Fibroblast of skin of left biceps (primary cell): Measurements from ENCODE around the gene UPF1.

Source experiments
- DNase-seq, 2 experiments: peaks; one replicate each; pipeline ENCODE4 v3.0.0-alpha.2; 2013; ENCODE audit warnings: low read depth in 2 of 2

UPF1 gene

DNA sequence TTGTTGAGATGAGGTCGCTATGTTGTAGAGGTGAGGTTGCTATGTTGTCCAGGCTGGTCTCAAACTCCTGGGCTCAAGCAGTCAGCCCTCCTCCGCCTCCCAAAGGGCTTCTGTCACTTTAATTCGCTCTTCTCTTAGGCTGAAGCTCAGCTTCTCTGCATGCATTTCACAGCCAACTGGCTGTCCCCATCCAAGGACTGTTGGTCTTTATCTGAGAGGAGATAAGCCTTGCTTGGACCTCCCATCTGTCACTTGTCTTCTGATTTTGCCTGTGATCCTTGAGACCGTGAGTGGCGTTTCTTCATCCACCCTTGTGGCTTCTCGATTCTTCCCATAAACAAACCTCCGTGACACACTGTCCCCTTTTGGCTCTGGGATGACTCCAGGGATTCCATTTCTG is 39.8 kb downstream of the UPF1 start:
- no peak for DNase-seq

DNA sequence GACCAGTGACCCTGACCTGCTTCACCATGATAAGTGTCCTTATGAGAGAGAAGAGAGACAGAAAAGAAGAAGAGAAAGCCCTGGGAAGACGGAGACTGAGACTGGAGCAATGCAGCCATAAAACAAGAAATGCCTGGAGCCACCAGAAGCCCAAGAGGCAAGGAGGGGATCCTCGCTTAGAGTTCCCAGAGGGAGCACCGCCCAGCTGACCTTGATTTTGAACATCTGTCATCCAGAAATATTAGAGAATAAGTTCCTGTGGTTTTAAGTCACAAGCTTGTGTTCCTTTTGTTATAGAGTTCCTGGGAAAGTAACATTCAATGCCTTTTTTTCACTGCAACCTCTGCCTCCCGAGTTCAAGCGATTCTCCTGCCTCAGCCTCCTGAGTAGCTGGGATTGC is 44.0 kb downstream of the UPF1 start:
- no peak for DNase-seq

DNA sequence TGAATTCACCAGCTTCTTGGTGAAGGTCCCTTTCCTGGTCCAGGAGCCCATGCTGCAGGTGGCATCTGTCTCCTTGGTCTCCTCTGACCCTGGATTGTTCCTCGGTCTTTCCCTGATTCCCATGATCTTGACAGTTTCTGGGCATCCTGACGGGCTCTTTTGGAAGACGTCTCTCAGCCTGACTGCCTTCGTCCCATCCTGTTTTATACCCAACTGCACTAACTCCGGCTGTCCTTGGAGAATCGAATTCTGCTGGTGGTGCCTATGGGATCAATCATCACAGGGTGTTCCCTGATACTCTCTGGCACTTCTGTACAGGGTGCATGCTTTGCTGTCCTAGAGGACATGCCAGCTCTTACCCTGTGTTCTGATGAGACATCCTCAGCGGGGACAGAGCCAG is 45.1 kb downstream of the UPF1 start:
- DNase-seq: no peak

DNA sequence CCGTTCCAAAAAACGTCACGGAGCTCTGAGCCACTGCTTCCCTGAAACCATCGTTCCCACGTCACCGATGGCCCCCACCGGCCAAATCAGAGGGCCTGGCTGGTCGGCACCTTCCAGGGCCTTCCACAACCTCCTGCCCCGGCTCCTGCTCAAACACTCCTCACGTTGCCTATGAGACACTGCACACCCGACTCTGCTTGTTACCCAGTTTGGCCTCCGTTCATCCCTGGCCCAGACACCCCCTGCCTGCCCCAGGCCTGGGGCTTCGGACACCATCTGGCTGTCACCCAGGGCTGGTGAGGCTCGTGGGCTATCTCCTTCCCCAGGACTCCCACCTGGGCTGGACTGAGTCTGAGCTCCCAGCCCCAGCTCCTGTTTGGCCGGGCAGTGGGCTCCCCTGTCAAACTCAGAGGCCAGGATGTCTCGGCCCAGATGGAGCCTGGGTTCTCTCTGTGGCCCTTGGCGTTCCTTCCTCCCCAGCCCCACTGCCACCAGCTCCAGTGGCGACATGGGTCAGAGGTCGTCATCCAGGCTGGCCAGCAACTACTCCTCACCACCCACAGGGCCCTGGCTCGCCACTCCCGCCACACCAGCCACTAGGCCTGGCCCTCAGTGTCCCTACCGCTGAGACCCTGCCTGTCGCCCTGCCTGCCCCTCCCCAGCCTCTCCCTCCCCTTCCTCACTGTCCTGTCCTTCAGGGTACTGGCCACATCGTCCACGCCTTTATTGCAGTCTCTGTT is 46.5 kb downstream of the UPF1 start:
- no peak for DNase-seq

DNA sequence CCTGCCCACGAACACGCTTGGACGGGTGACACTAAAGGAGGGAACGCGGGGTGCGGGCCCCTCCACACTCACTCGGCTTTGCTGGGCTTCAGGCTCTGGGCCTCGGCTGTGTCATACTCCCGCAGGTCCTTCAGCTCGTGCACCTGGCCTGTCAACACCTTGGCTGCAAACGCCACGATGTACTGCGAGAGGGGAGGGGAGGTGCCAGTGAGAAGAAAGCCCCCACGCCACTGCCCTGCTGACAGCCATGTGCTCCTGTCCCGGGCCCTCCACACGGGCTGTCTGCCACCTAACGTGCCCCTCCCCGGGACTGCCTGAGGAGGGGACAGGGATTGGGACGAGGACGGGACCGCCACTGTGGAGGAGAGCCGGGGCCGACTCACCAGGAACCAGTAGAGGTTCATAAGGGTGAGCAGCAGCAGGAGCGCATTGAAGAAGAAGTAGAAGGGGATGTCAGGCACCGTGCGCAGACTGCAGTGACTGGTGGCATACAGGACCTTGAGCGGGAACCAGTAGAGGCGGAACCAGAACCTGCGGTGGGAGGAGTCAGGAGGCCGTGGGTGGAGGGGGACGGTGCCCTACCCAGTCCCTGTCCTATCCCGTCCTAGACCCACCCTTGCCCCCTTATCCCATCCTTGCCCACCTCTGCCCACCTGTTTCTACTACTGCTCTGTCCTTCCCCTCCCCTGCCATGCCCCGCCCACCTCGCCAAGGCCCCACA is 47.3 kb downstream of the UPF1 start:
- DNase-seq: no peak

DNA sequence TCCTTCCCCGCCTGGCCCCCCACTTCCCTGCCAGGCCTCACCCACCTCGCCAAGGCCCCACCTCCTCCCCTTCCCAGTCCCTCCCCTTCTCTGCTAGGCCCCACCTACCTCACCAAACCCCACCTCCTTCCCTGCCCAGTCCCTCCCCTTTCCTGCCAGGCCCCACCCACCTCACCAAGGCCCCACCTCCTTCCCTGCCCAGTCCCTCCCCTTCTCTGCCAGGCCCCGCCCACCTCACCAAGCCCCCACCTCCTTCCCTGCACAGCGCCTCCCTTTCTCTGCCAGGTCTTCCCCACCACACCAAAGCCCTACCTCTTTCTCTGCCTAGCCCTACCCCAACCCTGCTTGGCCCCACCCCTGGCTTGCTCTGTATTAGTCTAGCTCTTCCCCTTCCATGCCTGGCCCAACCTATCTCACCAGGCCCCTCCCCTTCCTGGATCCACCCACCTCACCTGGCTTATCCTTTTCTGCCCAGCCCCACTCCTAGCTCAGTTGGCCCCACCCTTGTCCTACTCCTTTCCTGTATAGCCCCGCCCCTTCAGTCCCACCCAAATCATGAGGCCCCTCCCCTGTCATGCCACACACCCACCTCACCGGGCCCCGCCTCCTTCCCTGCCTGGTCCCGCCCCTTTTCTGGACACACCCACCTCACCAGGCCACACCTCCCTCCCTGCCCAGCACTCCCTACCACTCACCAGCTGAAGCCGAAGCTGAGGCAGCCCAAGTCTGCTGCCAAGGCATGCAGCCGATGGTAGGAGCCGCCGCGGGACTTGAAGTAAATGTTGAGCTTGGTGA is 48.0 kb downstream of the UPF1 start:
- no peak for DNase-seq

DNA sequence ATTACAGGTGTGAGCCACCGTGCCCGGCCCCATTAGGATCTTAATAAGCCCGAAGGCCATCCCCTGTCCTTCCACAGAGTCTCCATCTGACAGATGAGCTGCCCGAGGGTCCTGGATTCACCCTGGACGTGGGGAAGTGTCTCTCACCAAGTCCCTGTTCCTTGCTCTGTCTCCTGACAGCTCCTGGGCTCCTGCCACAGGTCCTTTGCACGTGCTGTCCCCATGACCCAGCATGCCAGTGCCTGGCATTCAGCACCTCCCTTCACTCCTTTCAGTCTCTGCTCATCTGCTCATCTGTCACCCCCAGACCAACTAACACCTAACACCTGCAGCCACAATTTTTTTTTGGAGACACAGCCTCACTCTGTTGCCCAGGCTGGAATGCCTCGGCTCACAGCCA is 49.7 kb downstream of the UPF1 start:
- DNase-seq: no peak

DNA sequence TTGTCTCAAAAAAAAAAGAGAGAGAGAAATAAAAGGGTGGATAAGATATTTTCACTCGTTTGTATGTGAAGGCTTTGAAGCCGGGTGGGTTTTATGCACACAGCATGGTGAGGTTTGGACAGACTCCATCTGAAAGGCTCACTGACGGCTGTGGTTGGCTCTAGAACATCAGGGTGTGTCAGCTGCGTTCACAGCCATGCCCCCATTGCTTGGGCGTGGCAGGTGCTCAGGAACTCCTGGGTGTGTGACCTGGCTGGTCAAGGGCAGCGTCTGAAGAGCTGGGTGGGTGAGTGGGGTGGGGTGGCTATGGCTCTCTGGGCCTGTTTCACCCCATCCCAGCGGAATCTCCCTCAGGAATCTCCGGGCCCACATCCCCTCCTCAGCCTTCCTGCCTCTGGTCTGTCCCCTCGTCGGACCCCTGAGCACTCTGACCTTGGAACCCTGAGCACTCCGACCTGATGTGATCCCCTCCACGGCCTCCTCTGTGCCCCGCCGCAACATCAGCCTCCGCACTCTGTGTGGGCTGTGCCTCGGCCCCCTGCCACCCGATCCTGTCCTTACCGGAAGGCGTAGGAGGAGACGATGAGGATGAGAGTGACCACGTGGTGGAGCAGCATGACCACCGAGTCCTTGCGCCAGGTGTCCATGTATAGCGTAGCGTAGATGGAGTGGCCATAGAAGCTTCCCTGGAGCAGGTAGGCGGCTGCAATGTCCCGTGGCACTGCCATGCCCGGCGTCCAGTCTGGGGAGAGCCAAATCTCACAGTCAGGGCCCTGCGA is 52.0 kb downstream of the UPF1 start:
- no peak for DNase-seq

DNA sequence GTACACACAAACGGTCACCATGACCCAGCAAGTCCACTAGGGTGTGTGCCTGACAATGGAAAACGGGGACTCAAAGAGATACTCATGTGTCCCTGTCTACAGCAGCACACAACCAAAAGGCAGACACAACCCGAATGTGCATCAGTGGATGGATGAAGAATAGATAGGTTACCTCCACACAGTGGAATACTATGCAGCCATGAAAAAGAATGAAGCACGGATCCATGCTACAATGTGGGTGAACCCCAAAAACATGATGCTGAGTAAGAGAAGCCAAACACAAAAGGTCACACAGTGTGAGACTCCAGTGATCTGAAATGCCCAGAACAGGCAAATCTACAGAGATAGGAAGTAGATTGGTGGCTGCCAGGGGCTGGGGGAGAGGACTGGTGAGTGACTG is 55.2 kb downstream of the UPF1 start:
- DNase-seq: no peak

DNA sequence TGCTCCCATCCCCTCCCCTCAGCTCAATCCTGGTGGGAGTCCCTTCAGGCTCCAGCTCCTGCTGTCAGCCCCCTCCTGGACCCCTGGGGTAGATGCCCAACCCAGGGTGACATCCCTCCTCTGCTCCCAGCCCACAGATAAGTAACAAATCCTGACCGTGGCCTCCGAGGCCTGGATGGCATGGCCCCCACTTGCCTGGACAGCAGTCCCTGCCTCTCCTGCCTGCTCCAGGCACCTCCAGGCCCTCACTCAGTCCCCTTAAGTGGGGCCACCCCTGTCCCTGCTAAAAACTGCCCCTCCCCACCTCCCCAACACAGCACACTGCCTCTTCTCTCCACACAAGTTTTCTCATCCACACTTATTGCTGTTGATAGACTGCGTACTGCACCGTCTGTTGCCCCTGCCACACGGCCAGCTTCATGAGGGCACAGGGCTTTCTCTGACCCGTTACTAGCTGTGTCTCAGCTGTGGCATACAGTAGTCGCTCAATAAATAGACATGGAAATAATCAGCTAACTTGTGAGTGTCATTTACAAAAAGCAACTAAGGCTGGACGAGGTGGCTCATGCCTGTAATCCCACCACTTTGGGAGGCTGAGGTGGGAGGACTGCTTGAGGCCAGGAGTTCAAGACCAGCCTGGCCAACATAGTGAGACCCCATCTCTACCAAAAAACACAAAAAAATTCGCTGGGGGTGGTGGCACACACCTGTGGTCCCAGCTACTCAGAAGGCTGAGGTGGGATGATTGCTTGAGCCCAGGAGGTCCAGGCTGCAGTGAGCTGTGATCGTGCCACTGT is 58.4 kb downstream of the UPF1 start:
- no peak for DNase-seq

DNA sequence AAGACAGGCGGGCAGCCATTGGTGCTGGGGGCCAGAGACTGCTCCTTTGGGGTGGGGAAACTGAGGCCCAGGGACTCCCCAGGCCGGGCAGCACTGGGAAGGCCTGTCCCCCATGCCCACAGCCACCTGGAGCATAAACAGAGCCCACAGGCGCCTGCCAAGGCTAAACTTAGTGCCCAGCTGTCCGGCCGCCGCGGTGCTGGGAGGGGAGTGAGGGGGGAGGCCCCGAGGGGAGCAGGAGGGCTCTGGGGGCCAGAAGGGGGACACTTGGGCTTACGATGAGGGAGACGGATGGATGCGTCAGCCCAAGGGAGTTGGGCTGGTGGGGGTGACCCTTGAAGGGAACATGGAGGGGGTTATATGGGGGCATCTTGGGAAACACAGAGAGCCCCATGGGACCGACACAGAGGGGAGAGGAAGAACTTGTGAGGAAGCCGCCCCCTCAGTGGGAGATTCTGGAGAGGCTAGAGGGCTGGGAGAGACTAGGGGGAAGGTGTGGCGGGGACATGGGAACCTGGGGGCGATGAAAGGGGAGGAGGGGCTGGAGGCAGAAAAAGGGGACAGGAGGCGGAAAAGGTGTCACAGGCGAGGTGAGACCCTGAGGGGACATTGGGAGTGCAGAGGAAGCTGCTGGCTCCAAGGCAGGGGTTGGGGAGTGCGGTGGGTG is 62.0 kb downstream of the UPF1 start:
- no peak for DNase-seq

DNA sequence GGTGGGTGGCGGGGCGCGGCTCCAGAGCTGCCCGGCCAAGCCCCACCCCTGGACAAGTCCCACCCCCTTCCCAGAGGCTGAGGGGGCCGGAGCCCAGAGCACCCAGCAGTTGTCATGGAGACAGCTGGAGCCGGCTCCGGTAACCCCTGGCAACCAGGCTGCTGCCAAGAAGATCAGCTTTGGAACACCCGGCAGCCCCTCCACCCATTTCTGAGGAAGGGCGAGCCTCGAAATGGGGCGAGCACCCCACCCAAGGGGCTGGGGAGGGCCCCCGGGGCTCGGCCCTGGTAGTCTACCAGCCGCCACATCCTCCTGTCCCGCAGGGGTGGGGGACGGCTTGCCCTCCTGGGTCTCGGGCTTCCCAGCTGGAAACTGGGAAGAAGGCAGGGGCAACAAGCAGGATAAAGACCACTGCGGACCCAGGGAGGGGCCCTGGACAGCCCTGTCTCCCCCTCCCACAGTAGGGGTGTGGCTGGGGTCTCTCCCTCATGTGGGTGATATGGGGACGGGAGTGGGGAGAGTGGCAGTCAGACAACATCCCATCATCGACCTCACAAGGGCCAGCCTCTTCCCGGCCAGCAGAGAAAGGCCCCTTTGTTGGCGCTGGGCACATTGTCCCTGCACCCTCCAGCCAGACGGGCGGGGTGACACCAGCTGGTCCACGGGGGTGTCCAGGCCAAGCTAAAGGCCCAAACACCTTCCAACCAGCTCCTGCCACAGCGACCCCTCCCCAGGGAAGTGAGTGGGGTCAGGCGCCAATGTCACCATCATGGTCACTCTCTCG is 62.7 kb downstream of the UPF1 start:
- DNase-seq: no peak

DNA sequence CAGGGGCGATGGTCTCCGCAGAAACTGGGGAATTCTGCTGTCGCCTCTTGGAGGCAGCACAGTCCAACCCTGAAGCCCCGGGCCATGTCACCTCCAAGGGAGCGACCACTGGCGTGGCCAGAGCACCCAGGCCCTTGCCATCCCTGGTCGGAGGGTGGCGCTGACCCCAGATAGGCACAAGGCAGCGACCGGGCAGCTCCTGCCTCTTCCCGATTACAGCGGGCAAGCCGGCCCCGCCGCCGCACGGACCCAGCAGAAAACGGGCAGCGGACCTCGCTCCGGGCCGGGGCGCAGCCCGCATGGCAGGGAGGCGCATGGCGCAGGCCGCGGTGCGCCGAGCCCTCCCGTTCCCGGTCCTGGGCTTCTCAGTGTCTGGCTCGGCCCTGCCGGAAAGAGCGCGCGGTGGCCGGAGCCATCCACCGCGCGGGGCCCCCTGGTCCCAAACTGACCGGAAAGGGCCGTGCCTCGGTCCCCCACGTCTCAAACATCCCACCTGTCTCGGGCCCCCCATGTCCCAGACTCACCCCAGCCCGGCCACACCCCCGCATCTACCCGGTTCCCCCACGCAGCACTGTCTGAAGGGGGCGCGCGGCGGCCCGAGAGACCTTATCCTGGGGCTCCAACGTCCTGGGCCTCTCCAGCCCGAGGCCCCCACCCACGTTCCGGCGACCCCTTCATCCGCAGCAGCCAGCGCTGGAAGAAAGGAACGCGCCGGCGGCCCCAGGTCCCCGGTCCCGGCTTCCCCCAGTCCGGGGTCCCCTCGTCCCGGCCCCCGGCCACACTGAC is 63.5 kb downstream of the UPF1 start:
- DNase-seq: no peak

DNA sequence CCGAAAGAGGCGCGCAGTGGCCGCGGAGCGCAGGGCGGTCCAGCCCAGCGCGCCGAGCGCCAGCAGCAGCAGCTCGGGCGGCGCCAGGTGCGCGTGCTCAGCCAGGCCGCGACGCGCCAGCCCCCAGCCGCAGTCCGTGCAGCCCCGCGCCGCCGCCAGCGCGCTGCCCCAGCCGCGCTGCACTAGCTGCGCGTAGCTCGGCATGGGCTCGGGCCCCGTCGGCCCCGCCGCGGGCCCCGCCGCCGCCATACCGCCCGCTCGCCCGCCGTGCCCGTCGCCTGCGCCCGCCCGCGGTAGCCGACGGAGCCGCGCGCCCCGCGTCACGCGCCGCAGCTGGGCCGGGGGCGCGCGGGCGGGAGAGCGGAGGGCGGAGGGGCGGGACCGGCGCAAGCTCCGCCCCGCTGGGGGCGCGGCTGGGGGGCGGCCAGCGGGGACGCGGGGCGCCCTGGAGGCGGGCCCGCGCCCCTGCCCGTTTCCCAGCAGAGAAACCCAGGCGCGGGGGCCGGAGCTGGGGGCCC is 64.1 kb downstream of the UPF1 start, which contains the start of gene CERS1:
TSS of gene CERS1 (minus strand) at position 335 of the 518 bp plus-strand sequence. CDS start at position 249, 86 bp downstream.
- DNase-seq: no peak

DNA sequence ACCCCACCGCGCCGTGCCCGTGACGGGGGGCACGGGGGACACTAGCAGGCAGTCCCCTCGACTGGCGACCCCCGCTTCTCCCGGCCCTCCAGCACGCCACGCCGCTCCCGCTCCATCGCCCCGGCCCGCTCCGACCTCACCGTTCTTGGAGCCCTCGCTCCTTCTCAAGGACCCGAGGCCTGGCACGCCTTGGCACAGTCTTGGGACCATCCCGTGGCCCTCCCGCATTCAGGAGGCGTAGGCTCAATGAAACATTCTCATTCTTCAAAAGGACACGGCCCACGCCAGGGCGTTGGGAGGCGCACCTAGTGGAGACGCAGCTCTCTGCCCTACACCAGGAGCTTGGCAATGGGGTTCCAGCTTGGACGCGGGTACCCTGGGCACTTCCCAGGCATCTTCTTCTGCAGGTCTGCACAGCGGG is 64.7 kb downstream of the UPF1 start:
- no peak for DNase-seq

DNA sequence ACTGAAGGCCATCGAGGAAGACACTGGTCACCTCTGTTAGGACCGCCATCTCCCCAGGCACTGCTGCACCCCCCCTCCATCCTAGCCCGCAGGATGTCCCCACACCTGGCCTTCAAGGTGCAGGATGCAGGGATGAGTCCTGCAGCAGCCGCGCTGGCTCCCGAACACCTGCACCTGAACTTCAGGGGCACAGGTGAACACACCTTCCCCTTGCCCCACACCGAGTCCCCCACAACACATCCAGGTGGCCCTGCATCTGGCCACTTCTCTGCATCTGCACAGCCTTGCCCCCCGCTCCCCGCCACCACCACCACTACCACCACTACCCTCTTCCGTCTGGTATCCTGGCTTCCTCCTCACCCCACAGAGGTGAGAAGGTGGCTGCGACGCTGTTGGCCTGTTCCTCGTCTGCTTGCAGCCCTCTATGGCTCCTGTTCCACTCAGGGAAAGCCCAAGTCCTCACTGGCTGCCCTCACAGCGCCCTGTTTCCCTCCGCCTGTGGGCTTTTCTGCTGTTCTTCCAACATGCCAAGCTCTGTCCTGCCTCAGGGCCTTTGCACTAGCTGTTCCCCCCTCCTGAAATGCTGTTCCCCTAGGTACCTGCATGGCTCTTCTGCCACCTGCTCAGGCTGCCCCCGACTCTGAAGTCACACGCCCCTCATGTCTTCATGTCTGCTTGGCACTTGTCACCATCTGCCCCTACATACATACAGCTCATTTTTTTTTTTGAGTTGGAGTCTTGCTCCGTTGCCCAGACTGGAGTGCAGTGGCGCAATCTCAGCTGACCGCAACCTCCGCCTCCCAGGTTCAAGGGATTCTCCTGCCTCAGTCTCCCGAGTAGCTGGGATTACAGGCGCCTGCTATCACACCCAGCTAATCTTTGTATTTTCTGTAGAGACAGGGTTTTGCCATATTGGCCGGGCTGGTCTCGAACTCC is 65.6 kb downstream of the UPF1 start:
- DNase-seq: no peak

DNA sequence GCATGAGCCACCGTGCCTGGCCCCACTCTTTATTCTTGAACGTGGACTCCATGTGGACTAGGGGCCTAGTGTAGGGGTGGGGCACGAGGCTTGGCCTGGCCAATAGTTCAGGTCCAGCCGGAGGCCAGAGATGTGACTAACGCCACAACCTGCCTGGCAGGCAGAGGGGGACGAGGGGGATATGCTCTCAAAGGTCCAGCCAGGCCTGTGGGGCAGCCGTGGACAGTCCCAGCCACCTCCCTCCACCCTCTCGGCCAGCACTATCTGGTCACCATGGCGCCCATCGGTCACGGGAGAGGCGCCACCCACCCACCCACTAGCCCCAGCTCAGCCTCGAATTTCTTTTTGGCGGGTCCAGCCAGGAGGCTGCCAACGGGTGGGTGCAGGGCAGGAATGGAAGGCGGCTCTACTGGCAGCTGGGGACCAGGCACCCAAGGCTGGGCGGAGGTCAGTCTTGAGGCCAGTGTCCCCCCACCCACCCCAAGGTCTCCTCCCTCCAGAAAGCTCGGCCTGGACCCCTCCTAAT is 66.4 kb downstream of the UPF1 start:
- DNase-seq: no peak
